MM.1S (cell line): ENCODE data around the gene APOBEC2.
"Not testable (repeated sequence)": the region's sequence is repeated elsewhere in the genome, so short reads cannot be mapped to it uniquely, and the experiment has no call there.

Source experiments
- DNase-seq: peaks from one replicate; pipeline ENCODE4 v3.0.0-alpha.2; 2015
- H2AFZ ChIP-seq: fragments of 300-600 bp; sonication (generic); 2 replicates; pipeline ENCODE4 v1.6.0; 2016; ENCODE audit warnings: antibody characterized with exemption, low read length
- H3F3A ChIP-seq: fragments of 300-600 bp; sonication (generic); 2 replicates; pipeline ENCODE4 v1.6.1; 2016; ENCODE audit warnings: mild to moderate bottlenecking, antibody characterized with exemption, low read length, moderate library complexity, mixed read lengths; ENCODE audit not compliant: insufficient read depth
- H3K27ac ChIP-seq: fragments of 300-600 bp; sonication (generic); 2 replicates; pipeline ENCODE4 v1.5.1; 2016; ENCODE audit warnings: mild to moderate bottlenecking, low read length
- H3K27me3 ChIP-seq: fragments of 300-600 bp; sonication (generic); replicated peaks from 2 replicates; pipeline ENCODE4 v1.6.0; 2016; ENCODE audit warnings: low read length; ENCODE audit not compliant: insufficient read depth
- H3K36me3 ChIP-seq: fragments of 300-600 bp; sonication (generic); replicated peaks from 2 replicates; pipeline ENCODE4 v1.6.1; 2016; ENCODE audit warnings: mild to moderate bottlenecking, low read length, mixed read lengths; ENCODE audit not compliant: insufficient read depth
- H3K4me1 ChIP-seq: fragments of 300-600 bp; sonication (generic); 2 replicates; pipeline ENCODE4 v1.6.1; 2016; ENCODE audit warnings: low read length, mixed read lengths
- H3K4me2 ChIP-seq: fragments of 300-600 bp; sonication (generic); 2 replicates; pipeline ENCODE4 v1.6.0; 2016; ENCODE audit warnings: low read depth, low read length
- H3K4me3 ChIP-seq: fragments of 300-600 bp; sonication (generic); 2 replicates; pipeline ENCODE4 v1.5.1; 2016; ENCODE audit warnings: low read length, mixed read lengths
- H3K79me2 ChIP-seq: fragments of 300-600 bp; sonication (generic); 2 replicates; pipeline ENCODE4 v1.6.1; 2016; ENCODE audit warnings: mixed run types, low read length, mixed read lengths
- H3K9ac ChIP-seq: fragments of 300-600 bp; sonication (generic); 2 replicates; pipeline ENCODE4 v1.6.1; 2016; ENCODE audit warnings: low read length, mixed read lengths
- H3K9me2 ChIP-seq: fragments of 300-600 bp; sonication (generic); replicated peaks from 2 replicates; pipeline ENCODE4 v1.6.1; 2016; ENCODE audit warnings: mild to moderate bottlenecking, low read length, mixed read lengths; ENCODE audit not compliant: insufficient read depth
- H3K9me3 ChIP-seq: fragments of 300-600 bp; sonication (generic); replicated peaks from 2 replicates; pipeline ENCODE4 v1.6.1; 2016; ENCODE audit warnings: mild to moderate bottlenecking, low read length, mixed read lengths; ENCODE audit not compliant: insufficient read depth
- H4K20me1 ChIP-seq: fragments of 300-600 bp; sonication (generic); 2 replicates; pipeline ENCODE4 v1.6.1; 2016; ENCODE audit warnings: mild to moderate bottlenecking, low read length, moderate library complexity, mixed read lengths; ENCODE audit not compliant: insufficient read depth
- CTCF ChIP-seq: fragments of 300-600 bp; sonication (generic); IDR thresholded peaks from 2 replicates; pipeline ENCODE4 v1.5.1; 2016; ENCODE audit warnings: antibody characterized with exemption, low read length, mixed read lengths
- EZH2 ChIP-seq: fragments of 300-600 bp; sonication (generic); optimal IDR thresholded peaks from 2 replicates; pipeline ENCODE3; 2017; ENCODE audit warnings: low read depth, mild to moderate bottlenecking, antibody characterized with exemption, low read length, mixed read lengths
- EZH2phosphoT487 ChIP-seq: fragments of 300-600 bp; sonication (generic); IDR thresholded peaks from 2 replicates; pipeline ENCODE4 v1.6.1; 2018; ENCODE audit warnings: antibody characterized with exemption, low read length

The APOBEC2 gene

GRCh38 chr6:41014780-41015179 lies 38.2 kb upstream of the APOBEC2 start:
- Histone ChIP-seq H3K79me2 (no peaks in the 10 kb centered on the region), H3K4me3 (no peak overlapping the region), H3K27me3 (no peaks in the 10 kb centered on the region), H3F3A (no peaks in the 10 kb centered on the region), H3K4me2 (no peak overlapping the region), H3K9me3 (no peaks in the 10 kb centered on the region), H3K27ac (no peak overlapping the region), H4K20me1 (no peaks in the 10 kb centered on the region), H3K36me3 (no peaks in the 10 kb centered on the region), H3K9me2 (no peaks in the 10 kb centered on the region), H3K9ac (no peak overlapping the region), H3K4me1 (no peaks in the 10 kb centered on the region), H2AFZ (no peak overlapping the region)
- DNase-seq: no peak
- TF ChIP-seq CTCF (no peak), EZH2phosphoT487 (no peak), EZH2 (no peak)

- not testable (repeated sequence) for DNase-seq, H3K4me2 ChIP-seq, H3K4me3 ChIP-seq
These were observed 37.1 kb upstream of the APOBEC2 start for GRCh38 chr6:41015860-41016259.

GRCh38 chr6:41017663-41018062 lies 35.3 kb upstream of the APOBEC2 start:
- Histone ChIP-seq H4K20me1 (no peaks in the 10 kb centered on the region), H3F3A (no peaks in the 10 kb centered on the region), H3K9me3 (no peaks in the 10 kb centered on the region), H3K36me3 (no peaks in the 10 kb centered on the region), H3K4me1 (no peaks in the 10 kb centered on the region), H3K27ac (no peak overlapping the region), H3K79me2 (no peaks in the 10 kb centered on the region), H3K9me2 (no peaks in the 10 kb centered on the region), H3K4me2 (no peak overlapping the region), H3K4me3 (no peak overlapping the region), H2AFZ (no peak overlapping the region), H3K27me3 (no peaks in the 10 kb centered on the region), H3K9ac (no peak overlapping the region)
- no peak for TF ChIP-seq EZH2phosphoT487
- TF ChIP-seq CTCF: no peak
- TF ChIP-seq EZH2: no peak
- no peak for DNase-seq

More at GRCh38 chr6:41015860-41016259, 37.1 kb upstream of the APOBEC2 start:
- H3K27ac ChIP-seq, H3K9me3 ChIP-seq, H2AFZ ChIP-seq, H3F3A ChIP-seq, H3K9me2 ChIP-seq, H3K27me3 ChIP-seq, H3K4me1 ChIP-seq, H3K36me3 ChIP-seq, H3K9ac ChIP-seq, H3K79me2 ChIP-seq, H4K20me1 ChIP-seq: not testable (repeated sequence)

- no peaks in the 10 kb centered on the region for H4K20me1 ChIP-seq
- H3K4me3 ChIP-seq: no peak overlapping the region
- H3K27ac ChIP-seq: no peak overlapping the region
- peaks cover 3% of the 10 kb centered on the region for H3F3A ChIP-seq
- DNase-seq: no peak
- no peaks in the 10 kb centered on the region for H3K79me2 ChIP-seq
- no peaks in the 10 kb centered on the region for H3K9me2 ChIP-seq
- no peak for TF ChIP-seq CTCF
- TF ChIP-seq EZH2: no peak
- TF ChIP-seq EZH2phosphoT487: no peak
- no peak overlapping the region for H3K4me2 ChIP-seq
- peaks cover 3% of the 10 kb centered on the region; the same call in 1 of the 2 replicates for H3K4me1 ChIP-seq
- no peak overlapping the region for H3K9ac ChIP-seq
- no peaks in the 10 kb centered on the region for H3K9me3 ChIP-seq
- no peaks in the 10 kb centered on the region for H3K27me3 ChIP-seq
- no peak overlapping the region for H2AFZ ChIP-seq
- H3K36me3 ChIP-seq: no peaks in the 10 kb centered on the region
These were observed 31.2 kb upstream of the APOBEC2 start for GRCh38 chr6:41021832-41022231.
